Smooth muscle cell of the umbilical artery (primary cell): ENCODE measurements around the gene GRAPL. TPM values are rescaled to one million over a fixed set of nuclear protein-coding genes. Genes with fewer than 3 reads are reported as not detected.

ENCODE experiments used
- total RNA-seq: library from RNA; depleted of rRNA; stranded (reverse); fragments of >200 nt; gene quantifications from 2 replicates; pipeline ENCODE4 v1.2.3, GENCODE V29; 2014

GRAPL gene
- total RNA-seq, result not detected in 2 replicates

DNA sequence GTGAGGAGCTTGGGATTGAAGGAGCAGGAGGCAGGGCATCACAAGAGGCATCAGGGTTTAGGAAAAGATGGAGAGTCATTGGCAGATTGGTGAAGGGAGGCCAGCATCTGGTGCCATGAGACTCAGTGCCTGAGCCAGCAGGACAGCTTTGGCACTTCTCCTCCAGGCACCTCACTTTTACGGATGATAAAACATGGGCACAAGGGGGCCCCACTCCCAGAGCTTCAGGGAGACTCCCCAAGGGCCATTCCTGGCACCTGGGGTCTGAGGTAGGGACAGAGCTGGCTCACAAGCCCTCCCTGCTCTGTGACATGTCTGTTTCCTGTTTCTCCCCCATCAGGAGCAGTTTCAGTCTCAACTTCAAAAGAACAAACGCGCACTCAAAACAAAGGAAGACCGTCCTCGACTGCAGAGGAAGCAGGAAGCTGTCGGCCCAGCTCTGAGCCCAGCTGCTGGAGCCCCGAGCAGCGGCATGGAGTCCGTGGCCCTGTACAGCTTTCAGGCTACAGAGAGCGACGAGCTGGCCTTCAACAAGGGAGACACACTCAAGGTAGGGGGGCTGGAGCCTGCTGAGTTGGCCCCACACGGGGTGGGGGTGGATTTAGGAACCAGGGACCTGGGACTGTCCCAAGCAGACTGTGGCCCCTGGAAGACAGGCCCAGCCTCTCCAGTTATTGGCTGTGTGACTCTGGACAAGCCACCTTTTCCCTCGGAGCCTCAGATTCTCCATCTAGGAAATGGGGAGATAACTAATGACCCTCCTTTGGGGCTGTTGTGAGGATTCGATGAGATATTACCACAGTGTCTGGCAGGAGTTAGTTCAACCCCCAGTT, at the start of gene GRAPL:
GRAPL (plus strand) TSS at position 442 of the 833 bp plus-strand sequence; CDS start at position 473, 31 bp downstream.

Other genes starting within 250 kb of the GRAPL start
- not detected in 2 replicates for gene SLC5A10, start 175.4 kb upstream of the GRAPL start, total RNA-seq
- 9.8 and 25.9 TPM in 2 replicates for gene FAM83G, start 122.8 kb upstream of the GRAPL start, total RNA-seq
- under 0.01 and 0.23 TPM in 2 replicates for gene GRAP, start 80.6 kb upstream of the GRAPL start, total RNA-seq
- gene EPN2, start 109.8 kb downstream of the GRAPL start, total RNA-seq, result 22.6 and 44.9 TPM in 2 replicates
- 18.0 and 34.1 TPM in 2 replicates for gene B9D1, start 235.1 kb downstream of the GRAPL start, total RNA-seq